ENCODE results near the gene PCDHGA2.
A peak's percentile ranks its signal among the peaks of the same experiment; 100 is the strongest.
"Not testable (repeated sequence)": the region's sequence is repeated elsewhere in the genome, so short reads cannot be mapped to it uniquely, and the experiment has no call there.

PCDHGA2 gene

GRCh38 chr5:141338538-141339306 is at the start of gene PCDHGA2:
TSS of gene PCDHGA2 (plus strand) at chr5:141338760.
- DNase-seq, result peak; percentile 60

DNA sequence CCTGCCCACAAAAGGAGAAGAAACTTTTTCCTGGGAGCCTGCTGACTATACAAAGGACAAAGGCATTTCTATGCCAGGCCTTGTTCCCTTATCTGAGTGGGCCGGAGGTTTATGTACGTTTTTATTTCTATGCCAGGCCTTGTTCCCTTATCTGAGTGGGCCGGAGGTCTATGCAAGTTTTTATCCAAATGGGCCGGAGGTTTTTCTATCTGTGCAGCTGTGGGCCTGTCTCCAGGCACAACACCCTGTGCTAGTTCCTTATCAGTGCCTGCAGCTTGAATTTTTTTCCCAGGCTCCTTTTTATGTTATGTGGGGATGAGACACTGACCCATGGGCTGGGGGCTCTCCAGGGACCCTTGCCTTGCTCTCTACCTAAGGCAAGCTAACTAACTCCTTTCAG is 40.2 kb upstream of the PCDHGA2 start:
- no peak for DNase-seq

GRCh38 chr5:141303756-141304155 is 34.8 kb upstream of the PCDHGA2 start, which contains the start of gene SLC25A2:
TSS of gene SLC25A2 (minus strand) at chr5:141304049. CDS start at chr5:141303865, 184 bp downstream.
- DNase-seq, result no peak

DNA sequence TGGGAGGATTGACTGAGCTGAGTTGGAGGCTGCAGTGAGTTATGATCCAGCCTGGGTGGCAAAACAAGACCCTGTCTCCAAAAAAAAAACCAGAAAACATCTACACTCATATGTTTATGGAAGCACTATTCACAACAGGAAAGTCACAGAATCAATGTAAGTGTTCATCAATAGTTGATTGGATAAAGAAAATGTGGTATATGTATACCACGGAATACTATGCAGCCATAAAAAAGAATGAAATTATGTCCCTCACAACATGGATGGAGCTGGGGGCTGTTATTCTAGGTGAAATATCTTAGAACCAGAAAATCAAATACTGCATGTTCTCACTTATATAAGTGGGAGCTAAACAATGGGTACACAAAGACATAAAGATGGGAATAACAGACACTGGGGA is 31.9 kb upstream of the PCDHGA2 start:
- DNase-seq, result no peak

- no peak for DNase-seq
These were observed 24.8 kb upstream of the PCDHGA2 start for GRCh38 chr5:141313711-141314110.

DNA sequence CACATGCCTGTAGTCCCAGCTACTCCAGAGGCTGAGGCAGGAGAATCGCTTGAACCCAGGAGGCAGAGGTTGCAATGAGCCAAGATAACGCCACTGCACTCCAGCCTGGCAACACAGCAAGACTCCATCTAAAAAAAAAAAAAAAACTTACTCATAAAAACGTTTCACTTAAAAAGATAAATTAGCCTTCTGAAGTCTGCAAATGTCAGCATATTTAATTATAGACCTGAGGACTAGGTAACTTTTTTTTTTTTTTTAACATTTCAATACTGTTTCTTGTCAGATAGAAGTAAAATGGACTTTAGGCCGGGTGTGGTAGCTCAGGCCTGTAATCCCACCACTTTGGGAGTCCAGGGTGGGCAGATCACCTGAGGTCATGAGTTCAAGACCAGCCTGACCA is 21.6 kb upstream of the PCDHGA2 start:
- not testable (repeated sequence) for DNase-seq

- DNase-seq, result no peak
These were observed 19.4 kb upstream of the PCDHGA2 start for GRCh38 chr5:141319202-141319601.

GRCh38 chr5:141319699-141320098 is 18.9 kb upstream of the PCDHGA2 start:
- no peak for DNase-seq

- DNase-seq, result peak; percentile 98
These were observed 18.1 kb upstream of the PCDHGA2 start, which contains the start of gene TAF7 for GRCh38 chr5:141320225-141321169. TSS of gene TAF7 (minus strand) at chr5:141320784. CDS start at chr5:141320044, 740 bp downstream.

GRCh38 chr5:141322261-141322660 is 16.3 kb upstream of the PCDHGA2 start:
- no peak for DNase-seq

DNA sequence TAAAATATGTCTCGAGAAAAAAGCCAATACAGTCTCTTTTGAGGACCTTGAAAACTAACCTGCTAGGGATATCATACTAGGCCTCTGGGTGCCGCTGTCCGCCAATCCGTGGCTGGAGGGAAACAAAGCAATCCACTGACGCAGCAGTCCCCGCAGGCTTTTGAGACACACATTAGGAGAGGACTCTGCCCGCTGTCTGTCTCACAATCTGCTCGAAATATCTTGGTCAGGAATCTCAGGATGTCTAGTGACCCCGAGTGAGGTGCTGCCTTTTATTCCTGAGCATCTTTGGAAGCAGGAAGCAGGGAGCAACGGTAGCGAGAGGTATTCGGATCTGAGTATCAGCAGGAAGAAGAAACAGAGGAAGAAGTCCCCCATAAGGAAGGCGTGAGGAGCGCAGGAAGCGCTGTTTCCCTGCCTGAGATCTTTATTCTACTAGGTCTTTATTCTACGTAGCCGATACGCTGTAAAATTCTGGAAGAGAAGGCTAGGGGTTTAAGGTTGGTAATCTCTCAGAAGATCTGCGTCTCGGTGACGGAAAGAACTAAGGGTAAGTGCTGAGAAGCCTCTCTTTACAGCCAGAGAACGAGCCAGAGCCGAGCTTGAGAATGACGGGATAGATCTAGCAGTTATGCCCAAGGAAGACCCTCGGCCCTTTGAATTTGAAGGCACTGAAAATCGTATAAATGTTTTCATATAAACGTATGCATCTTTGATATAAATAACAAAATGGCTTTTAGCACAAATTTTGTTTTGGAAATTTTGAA is 12.3 kb upstream of the PCDHGA2 start:
- peak; percentile 44 for DNase-seq

DNA sequence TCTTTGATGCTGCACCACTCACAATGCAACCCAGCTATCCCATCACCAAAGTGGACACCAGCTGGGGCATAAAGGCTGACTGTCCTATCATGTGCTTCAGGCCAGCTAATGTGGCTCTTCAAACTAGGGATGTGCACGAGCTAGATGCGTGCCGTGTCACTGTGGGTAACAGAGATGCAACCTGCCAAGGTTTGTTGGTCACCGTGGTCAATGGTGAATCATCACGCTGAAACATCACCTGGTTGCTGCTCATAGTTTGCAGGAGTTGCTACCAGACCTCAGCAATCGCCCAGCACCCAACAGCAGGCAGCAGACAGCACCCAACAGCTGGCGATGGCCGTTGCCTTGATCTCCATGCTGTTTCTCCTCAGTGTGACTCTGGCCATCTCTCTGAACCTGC is 10.3 kb upstream of the PCDHGA2 start:
- no peak for DNase-seq

GRCh38 chr5:141330299-141331080 is 8.1 kb upstream of the PCDHGA2 start, which contains the start of gene PCDHGA1:
TSS of gene PCDHGA1 (plus strand) at chr5:141330514.
- no peak for DNase-seq

DNA sequence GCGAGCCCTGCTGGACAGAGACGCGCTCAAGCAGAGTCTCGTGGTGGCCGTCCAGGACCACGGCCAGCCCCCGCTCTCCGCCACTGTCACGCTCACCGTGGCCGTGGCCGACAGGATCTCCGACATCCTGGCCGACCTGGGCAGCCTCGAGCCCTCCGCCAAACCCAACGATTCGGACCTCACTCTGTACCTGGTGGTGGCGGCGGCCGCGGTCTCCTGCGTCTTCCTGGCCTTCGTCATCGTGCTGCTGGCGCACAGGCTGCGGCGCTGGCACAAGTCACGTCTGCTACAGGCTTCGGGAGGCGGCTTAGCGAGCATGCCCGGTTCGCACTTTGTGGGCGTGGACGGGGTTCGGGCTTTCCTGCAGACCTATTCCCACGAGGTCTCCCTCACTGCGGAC is 6.0 kb upstream of the PCDHGA2 start:
- DNase-seq, result not testable (repeated sequence)

GRCh38 chr5:141340781-141341354 is 2.3 kb downstream of the PCDHGA2 start:
- DNase-seq, result not testable (repeated sequence)

- DNase-seq, result no peak
These were observed 4.2 kb downstream of the PCDHGA2 start for GRCh38 chr5:141342773-141343172.

DNA sequence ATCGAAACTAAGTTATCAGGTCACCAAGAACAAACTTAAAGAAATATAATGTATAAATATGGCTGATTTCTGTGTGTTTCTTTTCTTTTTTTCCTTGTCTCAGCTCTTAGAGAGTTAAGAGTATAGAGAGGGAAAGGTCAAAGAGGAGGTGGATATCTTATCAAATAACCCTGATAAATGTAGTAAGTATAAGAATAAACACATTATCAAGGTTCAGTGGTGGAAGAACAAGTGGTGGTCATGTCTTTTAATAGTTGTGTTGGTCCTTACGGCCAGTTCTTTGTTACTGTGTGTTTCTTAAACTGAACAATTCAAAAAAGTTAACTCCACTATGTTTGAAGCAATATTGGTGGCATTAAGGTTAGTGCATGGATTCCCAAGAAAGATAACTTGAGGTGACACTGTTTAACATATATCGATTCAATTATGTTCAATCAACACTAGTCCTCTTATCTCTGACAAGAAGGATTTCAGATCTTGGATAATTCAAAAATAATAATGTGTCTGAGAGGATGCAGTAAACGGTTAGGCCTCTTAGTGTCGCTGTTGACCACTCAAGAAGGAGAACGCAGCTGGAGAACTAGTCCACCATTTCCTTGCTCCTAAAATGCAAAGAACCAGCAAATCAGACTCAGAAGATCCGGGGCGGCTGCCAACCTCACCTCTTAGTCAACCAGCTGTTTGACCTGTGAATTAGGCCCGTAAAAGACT is 4.8 kb downstream of the PCDHGA2 start, which contains the start of gene PCDHGA3:
PCDHGA3 (plus strand) TSS at position 588 of the 711 bp plus-strand sequence. CDS start 205 bp downstream, outside the sequence.
- DNase-seq, result peak; percentile 37

GRCh38 chr5:141343953-141344463 is 5.4 kb downstream of the PCDHGA2 start:
- DNase-seq, result no peak

- no peak for DNase-seq
These were observed 6.8 kb downstream of the PCDHGA2 start for GRCh38 chr5:141345327-141345726.

GRCh38 chr5:141346017-141346416 is 7.5 kb downstream of the PCDHGA2 start:
- not testable (repeated sequence) for DNase-seq
